ENCODE data around the gene ELK3.

DNA sequence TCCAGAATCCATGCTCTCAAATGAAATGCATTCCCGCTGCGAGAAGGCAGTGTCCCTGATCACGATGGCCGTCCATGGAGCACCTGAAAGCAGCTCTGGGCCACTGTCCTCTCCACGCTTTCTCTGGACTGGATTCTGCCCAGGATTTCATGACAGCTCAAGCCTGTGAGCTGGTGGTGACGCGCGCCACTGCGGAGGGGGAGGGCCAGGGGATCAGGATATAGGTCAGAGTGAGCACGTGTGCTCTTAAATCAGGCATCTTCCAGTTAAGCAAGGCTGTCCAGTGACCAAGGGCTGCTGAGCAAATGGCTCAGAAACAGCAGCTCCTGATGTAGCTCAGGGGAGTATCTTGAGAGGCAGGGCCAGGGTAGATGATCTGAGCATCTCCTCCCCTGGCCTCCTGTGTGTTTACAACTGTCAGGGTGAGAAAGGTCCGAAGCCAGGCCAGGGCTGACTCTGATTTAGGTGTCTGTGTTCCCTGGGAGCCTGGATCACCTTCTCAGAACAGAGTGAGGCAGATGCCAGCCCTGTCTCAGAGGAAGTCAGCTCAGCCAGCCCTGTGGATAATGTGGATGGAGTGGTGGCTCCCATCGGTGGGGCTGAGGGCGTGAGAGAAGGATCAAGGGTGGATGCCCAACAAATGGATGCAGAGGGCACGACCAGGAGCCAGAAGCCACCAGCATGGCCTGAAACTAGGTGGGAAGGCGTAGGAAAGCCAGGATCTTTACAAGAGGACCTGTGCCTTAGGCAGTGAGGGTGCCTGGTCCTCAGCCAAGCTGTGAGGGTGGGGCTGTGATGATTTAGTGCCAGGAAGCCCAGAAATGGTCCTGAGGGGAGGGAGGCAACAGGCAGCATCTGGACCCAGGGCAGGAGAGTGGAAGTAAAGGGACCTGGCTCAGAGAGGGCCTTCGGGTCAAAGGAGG lies 55.3 kb downstream of the ELK3 start:
- TF ChIP-seq, protein P1, sequence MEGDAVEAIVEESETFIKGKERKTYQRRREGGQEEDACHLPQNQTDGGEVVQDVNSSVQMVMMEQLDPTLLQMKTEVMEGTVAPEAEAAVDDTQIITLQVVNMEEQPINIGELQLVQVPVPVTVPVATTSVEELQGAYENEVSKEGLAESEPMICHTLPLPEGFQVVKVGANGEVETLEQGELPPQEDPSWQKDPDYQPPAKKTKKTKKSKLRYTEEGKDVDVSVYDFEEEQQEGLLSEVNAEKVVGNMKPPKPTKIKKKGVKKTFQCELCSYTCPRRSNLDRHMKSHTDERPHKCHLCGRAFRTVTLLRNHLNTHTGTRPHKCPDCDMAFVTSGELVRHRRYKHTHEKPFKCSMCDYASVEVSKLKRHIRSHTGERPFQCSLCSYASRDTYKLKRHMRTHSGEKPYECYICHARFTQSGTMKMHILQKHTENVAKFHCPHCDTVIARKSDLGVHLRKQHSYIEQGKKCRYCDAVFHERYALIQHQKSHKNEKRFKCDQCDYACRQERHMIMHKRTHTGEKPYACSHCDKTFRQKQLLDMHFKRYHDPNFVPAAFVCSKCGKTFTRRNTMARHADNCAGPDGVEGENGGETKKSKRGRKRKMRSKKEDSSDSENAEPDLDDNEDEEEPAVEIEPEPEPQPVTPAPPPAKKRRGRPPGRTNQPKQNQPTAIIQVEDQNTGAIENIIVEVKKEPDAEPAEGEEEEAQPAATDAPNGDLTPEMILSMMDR (IDR thresholded peaks at IDR 0.05): no peak
- no peak for TF ChIP-seq POLR2A (IDR thresholded peaks at IDR 0.05)
